Ishikawa (cell line): ENCODE data around the gene ARMC9.

Experiments used
- CEBPB ChIP-seq: IDR thresholded peaks from 2 replicates; pipeline ENCODE4 v1.6.1; 2012
- CREB1 ChIP-seq: IDR thresholded peaks from 2 replicates; pipeline ENCODE4 v1.6.1; 2012; ENCODE audit warnings: low read depth
- EGR1 ChIP-seq: IDR thresholded peaks from 2 replicates; pipeline ENCODE4 v1.6.1; 2012
- EP300 ChIP-seq: IDR thresholded peaks from 2 replicates; pipeline ENCODE4 v1.6.1; 2012; ENCODE audit warnings: borderline replicate concordance
- FOXM1 ChIP-seq: IDR thresholded peaks from 2 replicates; pipeline ENCODE4 v1.6.1; 2012; ENCODE audit warnings: low read depth, borderline replicate concordance
- MAX ChIP-seq: IDR thresholded peaks from 2 replicates; pipeline ENCODE4 v1.6.1; 2012
- NFIC ChIP-seq: IDR thresholded peaks from 2 replicates; pipeline ENCODE4 v1.6.1; 2012
- RAD21 ChIP-seq: IDR thresholded peaks from 2 replicates; pipeline ENCODE4 v1.6.1; 2012; ENCODE audit warnings: low read depth
- REST ChIP-seq: IDR thresholded peaks from 2 replicates; pipeline ENCODE4 v1.6.1; 2012; ENCODE audit warnings: low read depth, mild to moderate bottlenecking
- TAF1 ChIP-seq: IDR thresholded peaks from 2 replicates; pipeline ENCODE4 v1.6.1; 2012; ENCODE audit warnings: low read depth, mild to moderate bottlenecking
- TCF12 ChIP-seq: IDR thresholded peaks from 2 replicates; pipeline ENCODE4 v1.6.1; 2012; ENCODE audit warnings: low read depth
- TEAD4 ChIP-seq: IDR thresholded peaks from 2 replicates; pipeline ENCODE4 v1.6.1; 2012
- USF1 ChIP-seq: IDR thresholded peaks from 2 replicates; pipeline ENCODE4 v1.6.1; 2012
- YY1 ChIP-seq: IDR thresholded peaks from 2 replicates; pipeline ENCODE4 v1.6.1; 2012; ENCODE audit warnings: low read depth
- ZBTB7A ChIP-seq: IDR thresholded peaks from 2 replicates; pipeline ENCODE4 v1.6.1; 2012; ENCODE audit warnings: low read depth

Gene ARMC9

GRCh38 chr2:231344851-231345250 is 146.4 kb downstream of the ARMC9 start:
- TF ChIP-seq EP300: no peak
- TF ChIP-seq NFIC: no peak
- no peak for TF ChIP-seq REST
- no peak for TF ChIP-seq CEBPB
- no peak for TF ChIP-seq TEAD4
- TF ChIP-seq RAD21: no peak
- TF ChIP-seq CREB1: no peak
- TF ChIP-seq EGR1: no peak
- no peak for TF ChIP-seq YY1
- TF ChIP-seq ZBTB7A: no peak

DNA sequence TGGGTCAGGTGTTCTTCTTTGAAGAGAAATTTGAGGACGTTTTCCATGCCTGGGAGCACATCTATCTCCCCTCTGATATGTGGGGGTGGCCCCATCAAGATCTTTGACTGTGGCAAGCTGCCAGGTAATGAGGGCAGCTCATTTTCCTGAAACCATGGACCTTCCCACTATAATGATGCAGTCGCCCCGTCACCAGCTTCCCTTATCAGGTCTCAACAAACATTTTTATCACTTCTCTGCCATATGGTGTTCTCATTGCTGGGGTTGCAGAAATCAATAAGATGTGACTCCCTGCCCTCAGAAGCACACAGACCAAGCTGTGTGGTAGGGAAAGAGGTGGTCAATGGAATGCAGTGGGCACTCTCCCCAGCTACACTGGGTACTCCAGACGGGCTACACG is 148.7 kb downstream of the ARMC9 start:
- TF ChIP-seq TAF1 (no peak), ZBTB7A (no peak), TCF12 (no peak), EGR1 (no peak), USF1 (no peak), YY1 (no peak), REST (no peak), FOXM1 (no peak), TEAD4 (no peak), CREB1 (no peak), CEBPB (no peak), RAD21 (no peak), MAX (no peak), NFIC (no peak)

DNA sequence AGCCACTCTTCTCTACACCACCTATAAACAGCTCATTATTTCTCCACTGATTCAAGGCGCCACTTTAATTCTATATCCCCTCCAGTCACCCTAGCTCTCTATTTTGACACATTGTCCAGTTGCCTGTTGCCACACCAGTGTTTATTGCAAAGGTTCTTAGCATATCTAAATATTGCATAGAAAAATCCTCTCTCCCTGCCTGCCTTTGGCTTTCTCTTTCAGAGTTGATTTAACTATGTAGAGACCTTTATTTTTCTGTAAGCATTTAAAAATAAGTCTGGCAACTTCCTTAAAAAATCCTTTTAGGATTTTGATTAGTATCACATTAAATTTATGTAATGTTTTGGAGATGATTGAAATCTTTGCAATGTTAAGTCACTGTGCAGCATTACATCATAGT is 149.2 kb downstream of the ARMC9 start:
- TF ChIP-seq ZBTB7A (no peak), TAF1 (no peak), CREB1 (no peak), MAX (no peak), EP300 (no peak), REST (no peak), NFIC (no peak), TCF12 (no peak), TEAD4 (no peak), EGR1 (no peak), CEBPB (no peak), FOXM1 (no peak), RAD21 (no peak), YY1 (no peak), USF1 (no peak)

DNA sequence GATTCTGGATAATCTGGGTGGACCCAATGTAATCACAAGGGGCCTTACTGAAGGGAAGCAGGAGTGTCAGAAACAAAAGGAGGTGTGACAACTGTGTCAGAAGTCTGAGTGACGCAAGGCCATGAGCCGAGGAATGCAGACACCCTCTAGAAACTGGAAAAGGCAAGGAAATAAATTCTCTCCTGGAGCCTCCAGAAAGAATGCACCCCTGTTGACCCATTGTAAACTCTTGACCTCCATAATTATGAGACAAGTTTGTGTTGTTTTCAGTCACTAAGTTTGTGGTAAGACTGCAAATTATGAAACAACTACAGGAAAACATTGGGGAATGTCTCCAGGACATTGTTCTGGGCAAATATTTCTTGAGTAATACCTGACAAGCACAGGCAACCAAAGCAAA is 149.7 kb downstream of the ARMC9 start:
- peak; percentile 45 for TF ChIP-seq TEAD4
- 0 out of 2 replicates have a peak, but pooled peaks have one; percentile 41 for TF ChIP-seq CEBPB
- no peak for TF ChIP-seq YY1

DNA sequence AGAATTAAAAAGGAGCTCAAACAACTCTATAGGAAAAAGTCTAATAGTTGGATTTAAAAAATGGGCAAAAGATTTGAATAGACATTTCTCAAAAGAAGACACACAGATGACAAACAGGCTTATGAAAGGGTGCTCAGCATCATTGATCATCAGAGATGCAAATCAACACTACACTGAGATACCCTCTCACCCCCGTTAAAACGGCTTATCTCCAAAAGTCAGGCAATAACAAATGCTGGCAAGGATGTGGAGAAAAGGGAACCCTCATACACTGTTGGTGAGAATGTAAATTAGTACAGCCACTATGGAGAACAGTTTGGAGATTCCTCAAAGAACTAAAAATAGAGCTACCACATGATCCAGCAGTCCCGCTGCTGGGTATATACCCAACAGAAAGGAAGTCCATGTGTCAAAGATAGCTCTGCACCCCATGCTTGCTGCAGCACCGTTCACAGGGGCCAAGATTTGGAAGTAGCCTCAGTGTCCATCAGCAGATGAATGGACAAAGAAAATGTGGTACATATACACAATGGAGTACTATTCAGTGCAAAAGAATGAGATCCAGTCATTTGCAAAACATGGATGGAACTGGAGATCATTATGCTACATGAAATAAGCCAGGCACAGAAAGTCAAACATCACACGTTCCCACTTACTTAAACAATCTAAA is 150.4 kb downstream of the ARMC9 start:
- TF ChIP-seq MAX: no peak
- TF ChIP-seq RAD21: no peak
- no peak for TF ChIP-seq REST
- TF ChIP-seq EP300: no peak
- TF ChIP-seq CEBPB: no peak
- TF ChIP-seq USF1: no peak
- TF ChIP-seq TAF1: no peak
- no peak for TF ChIP-seq NFIC
- no peak for TF ChIP-seq YY1
- no peak for TF ChIP-seq TCF12
- no peak for TF ChIP-seq CREB1
- TF ChIP-seq TEAD4: no peak
- no peak for TF ChIP-seq EGR1
- no peak for TF ChIP-seq FOXM1
